HAP-1 (cell line): ENCODE results near the gene MYH10.

Experiments
- DNase-seq, 2 experiments: peaks; one replicate each; pipeline ENCODE4 v3.0.0-alpha.2; 2016 to 2020; ENCODE audit warnings: low spot score in 2 of 2
- H3K27me3 ChIP-seq: fragments of 250-450 bp; sonication (Bioruptor Pico); 2 replicates; pipeline ENCODE4 v1.5.1; 2020; ENCODE audit warnings: low read depth, mild to moderate bottlenecking, moderate library complexity
- H3K36me3 ChIP-seq: fragments of 250-450 bp; sonication (Bioruptor Pico); replicated peaks from 2 replicates; pipeline ENCODE4 v1.5.1; 2020; ENCODE audit warnings: mild to moderate bottlenecking
- H3K4me1 ChIP-seq: fragments of 250-450 bp; sonication (Bioruptor Pico); 2 replicates; pipeline ENCODE4 v1.5.1; 2020; ENCODE audit warnings: mild to moderate bottlenecking
- H3K4me3 ChIP-seq: fragments of 250-450 bp; sonication (Bioruptor Pico); 2 replicates; pipeline ENCODE4 v1.5.1; 2020; ENCODE audit warnings: mild to moderate bottlenecking, moderate library complexity
- H3K9me3 ChIP-seq: fragments of 250-450 bp; sonication (Bioruptor Pico); 2 replicates; pipeline ENCODE4 v1.5.1; 2020; ENCODE audit warnings: mild to moderate bottlenecking, moderate library complexity
- in situ Hi-C: fragments of 300-500 bp; cut with MboI; formaldehyde crosslinking; loops from 3 replicates; pipeline ENCODE4 v1.14.3; 2020; ENCODE audit warnings: low sequenced_read_pairs, inconsistent platforms, mixed read lengths

Gene MYH10

GRCh38 chr17:8502126-8502525, 128.4 kb downstream of the MYH10 start:
- no peak for DNase-seq
- Histone ChIP-seq H3K27me3 (no peaks in the 10 kb centered on the region), H3K36me3 (peaks cover 68% of the 10 kb centered on the region), H3K4me3 (no peak overlapping the region), H3K9me3 (no peaks in the 10 kb centered on the region), H3K4me1 (no peaks in the 10 kb centered on the region)
- in situ Hi-C loops = no loop called here

DNA sequence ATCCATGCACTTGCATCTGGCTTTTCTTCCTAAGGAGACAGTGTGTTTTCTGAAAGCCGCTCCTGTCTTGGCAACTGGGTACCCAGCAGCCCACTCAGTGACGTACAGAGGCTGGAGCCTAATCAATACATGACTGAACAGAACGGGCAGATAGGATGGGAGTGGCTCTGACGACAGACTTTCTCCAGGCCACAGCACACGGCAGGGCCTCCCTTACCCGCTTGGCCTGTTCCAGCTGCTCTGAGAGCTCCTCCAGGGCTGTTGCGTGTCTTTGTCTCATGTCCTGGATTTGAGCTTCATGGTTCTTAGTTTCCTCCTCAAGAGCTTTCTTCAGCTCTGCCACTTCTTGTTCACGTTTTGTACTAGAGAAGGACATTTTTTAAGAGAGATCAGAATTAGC, 129.9 kb downstream of the MYH10 start:
- no peaks in the 10 kb centered on the region for H3K4me1 ChIP-seq
- in situ Hi-C loops = no loop called here
- H3K4me3 ChIP-seq = no peak overlapping the region
- H3K9me3 ChIP-seq = no peaks in the 10 kb centered on the region
- H3K27me3 ChIP-seq = no peaks in the 10 kb centered on the region
- H3K36me3 ChIP-seq = peaks cover 72% of the 10 kb centered on the region
- DNase-seq = no peak

DNA sequence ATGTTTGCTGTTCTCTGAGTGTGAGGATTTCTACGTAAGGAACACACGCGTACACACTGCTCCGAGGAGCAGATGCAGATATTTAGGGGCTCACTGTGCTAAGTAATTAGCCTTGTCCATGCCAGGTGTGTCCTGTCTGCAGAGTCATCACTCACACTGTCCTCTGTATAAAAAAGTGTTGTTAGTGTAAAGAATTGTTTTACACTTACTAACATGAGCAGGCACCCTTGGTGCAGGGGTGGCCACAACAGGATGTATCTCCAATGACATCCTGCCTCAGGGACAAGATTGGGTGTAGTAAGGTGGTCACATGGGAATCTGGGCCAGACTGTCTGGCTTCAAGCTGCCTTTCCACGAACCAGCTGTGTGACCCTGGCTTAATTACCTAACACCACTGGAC, 130.9 kb downstream of the MYH10 start:
- H3K27me3 ChIP-seq = no peaks in the 10 kb centered on the region
- H3K9me3 ChIP-seq = no peaks in the 10 kb centered on the region
- H3K4me1 ChIP-seq = no peaks in the 10 kb centered on the region
- no peak overlapping the region for H3K4me3 ChIP-seq
- H3K36me3 ChIP-seq = peaks cover 74% of the 10 kb centered on the region
- in situ Hi-C loops = no loop called here
- no peak for DNase-seq

- in situ Hi-C loops = no loop called here
- no peak for DNase-seq
- H3K9me3 ChIP-seq = no peaks in the 10 kb centered on the region
- no peaks in the 10 kb centered on the region for H3K4me1 ChIP-seq
- H3K36me3 ChIP-seq = peaks cover 74% of the 10 kb centered on the region
- no peaks in the 10 kb centered on the region for H3K27me3 ChIP-seq
- no peak overlapping the region for H3K4me3 ChIP-seq
These were observed 131.4 kb downstream of the MYH10 start for GRCh38 chr17:8499171-8499570.

GRCh38 chr17:8496081-8496480, 134.4 kb downstream of the MYH10 start:
- no peaks in the 10 kb centered on the region for H3K4me1 ChIP-seq
- peaks cover 85% of the 10 kb centered on the region for H3K36me3 ChIP-seq
- no peak overlapping the region for H3K4me3 ChIP-seq
- no peaks in the 10 kb centered on the region for H3K27me3 ChIP-seq
- H3K9me3 ChIP-seq = no peaks in the 10 kb centered on the region
- no peak for DNase-seq
- in situ Hi-C loops = no loop called here

DNA sequence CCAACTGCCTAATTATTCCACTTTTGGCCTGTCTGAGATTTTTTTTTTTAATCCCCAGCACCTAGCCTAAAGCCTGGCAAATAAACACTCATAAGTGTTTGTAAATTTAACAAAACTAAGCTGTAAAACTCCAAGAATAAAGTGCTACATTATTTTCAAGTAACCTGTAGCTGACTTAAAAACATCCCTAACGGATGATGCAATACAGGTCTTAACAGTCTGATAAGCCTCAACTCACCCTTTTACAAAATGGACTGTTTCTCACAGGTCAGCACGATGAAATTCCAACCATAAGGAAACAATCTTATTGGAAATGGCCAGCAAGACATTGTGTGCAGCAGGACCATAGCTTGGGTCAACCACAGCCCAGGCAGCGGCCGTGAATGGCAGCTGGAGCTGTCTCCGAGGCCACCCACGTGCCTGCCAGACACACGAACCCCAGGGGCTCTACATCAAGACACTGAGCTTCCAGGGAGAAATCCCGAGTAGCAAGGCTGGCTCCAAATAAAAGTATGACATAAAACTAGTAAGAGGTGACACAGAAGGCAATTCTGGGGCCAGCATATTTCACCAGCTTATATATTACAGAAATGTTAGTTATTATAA, 135.9 kb downstream of the MYH10 start:
- H3K27me3 ChIP-seq = no peaks in the 10 kb centered on the region
- no peaks in the 10 kb centered on the region for H3K9me3 ChIP-seq
- H3K4me1 ChIP-seq = no peaks in the 10 kb centered on the region
- no peak overlapping the region for H3K4me3 ChIP-seq
- DNase-seq = no peak
- in situ Hi-C loops = no loop called here
- H3K36me3 ChIP-seq = peaks cover 88% of the 10 kb centered on the region

GRCh38 chr17:8494021-8494420, 136.5 kb downstream of the MYH10 start:
- no peaks in the 10 kb centered on the region for H3K4me1 ChIP-seq
- no peaks in the 10 kb centered on the region for H3K9me3 ChIP-seq
- DNase-seq = no peak
- no peak overlapping the region for H3K4me3 ChIP-seq
- peaks cover 88% of the 10 kb centered on the region for H3K36me3 ChIP-seq
- no peaks in the 10 kb centered on the region for H3K27me3 ChIP-seq
- in situ Hi-C loops = no loop called here

GRCh38 chr17:8492121-8492520, 138.4 kb downstream of the MYH10 start:
- no peaks in the 10 kb centered on the region for H3K4me1 ChIP-seq
- peaks cover 93% of the 10 kb centered on the region for H3K36me3 ChIP-seq
- DNase-seq = no peak
- H3K9me3 ChIP-seq = no peaks in the 10 kb centered on the region
- in situ Hi-C loops = no loop called here
- H3K27me3 ChIP-seq = no peaks in the 10 kb centered on the region
- H3K4me3 ChIP-seq = no peak overlapping the region

DNA sequence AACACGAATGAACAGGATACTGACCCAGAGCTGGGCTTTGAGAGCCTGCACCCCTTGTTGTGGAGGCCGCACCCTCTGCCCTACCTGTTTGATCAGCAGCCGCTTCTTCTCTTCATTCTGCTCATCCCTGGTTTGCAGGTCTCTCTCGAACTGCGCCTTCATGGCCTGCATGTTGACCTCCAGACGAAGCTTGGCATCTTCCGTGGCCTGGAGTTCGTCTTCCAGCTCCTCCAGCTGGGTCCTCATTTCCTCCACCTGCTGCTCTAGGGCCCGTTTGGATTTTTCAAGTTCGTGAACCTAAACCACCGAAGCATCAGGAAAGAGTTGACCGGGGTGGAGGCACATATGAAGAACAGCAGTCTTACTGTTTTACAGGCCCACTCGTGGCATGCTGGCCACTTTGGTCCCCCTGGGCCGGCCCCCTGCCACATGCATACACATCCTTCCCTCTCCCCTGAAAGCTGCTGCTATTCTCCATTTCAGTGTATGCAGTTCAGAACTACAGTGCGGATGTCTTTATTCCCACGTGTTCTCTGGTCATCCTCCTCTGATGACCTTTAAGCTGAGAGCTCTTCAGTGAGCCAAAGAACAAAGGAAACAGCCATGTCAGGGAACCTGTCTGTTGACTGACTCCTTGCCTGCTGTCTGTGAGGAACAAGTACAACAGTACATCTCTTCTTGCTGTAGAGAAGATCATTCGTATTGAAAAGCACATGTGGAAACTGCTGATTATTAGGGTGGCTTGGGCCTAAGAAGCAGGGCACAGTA, 140.1 kb downstream of the MYH10 start:
- Histone ChIP-seq H3K36me3 (peaks cover 92% of the 10 kb centered on the region), H3K4me1 (no peaks in the 10 kb centered on the region), H3K9me3 (no peaks in the 10 kb centered on the region), H3K4me3 (no peak overlapping the region), H3K27me3 (no peaks in the 10 kb centered on the region)
- in situ Hi-C loops = no loop called here
- DNase-seq = no peak

DNA sequence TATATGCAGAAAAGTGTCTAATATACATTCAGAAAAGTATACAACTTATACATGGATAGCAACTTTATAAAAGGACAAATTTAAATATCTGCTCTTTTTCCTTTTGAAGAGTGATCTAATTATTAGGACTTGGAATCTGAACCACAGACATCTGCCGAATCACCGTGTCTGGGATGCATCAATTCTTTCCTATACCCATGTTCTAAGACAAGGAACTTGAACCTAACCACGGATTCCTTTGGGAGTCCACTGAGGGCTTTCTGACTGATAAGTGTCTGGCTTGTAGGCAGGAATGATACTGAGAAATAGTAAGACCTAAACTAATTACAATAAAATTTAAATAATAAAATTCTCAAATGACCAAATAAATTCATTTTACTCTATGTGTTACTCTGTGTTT, 140.7 kb downstream of the MYH10 start:
- no peak for DNase-seq
- peaks cover 88% of the 10 kb centered on the region for H3K36me3 ChIP-seq

GRCh38 chr17:8488901-8489300, 141.6 kb downstream of the MYH10 start:
- Histone ChIP-seq H3K9me3 (no peaks in the 10 kb centered on the region), H3K27me3 (no peaks in the 10 kb centered on the region), H3K36me3 (peaks cover 88% of the 10 kb centered on the region), H3K4me1 (no peaks in the 10 kb centered on the region), H3K4me3 (no peak overlapping the region)
- DNase-seq = no peak
- in situ Hi-C loops = no loop called here

More for the DNA sequence above, 140.7 kb downstream of the MYH10 start:
- Histone ChIP-seq H3K4me3 (no peak overlapping the region), H3K27me3 (no peaks in the 10 kb centered on the region), H3K9me3 (no peaks in the 10 kb centered on the region), H3K4me1 (no peaks in the 10 kb centered on the region)
- in situ Hi-C loops = no loop called here

GRCh38 chr17:8488491-8488890, 142.0 kb downstream of the MYH10 start:
- in situ Hi-C loops = no loop called here
- no peaks in the 10 kb centered on the region for H3K4me1 ChIP-seq

DNA sequence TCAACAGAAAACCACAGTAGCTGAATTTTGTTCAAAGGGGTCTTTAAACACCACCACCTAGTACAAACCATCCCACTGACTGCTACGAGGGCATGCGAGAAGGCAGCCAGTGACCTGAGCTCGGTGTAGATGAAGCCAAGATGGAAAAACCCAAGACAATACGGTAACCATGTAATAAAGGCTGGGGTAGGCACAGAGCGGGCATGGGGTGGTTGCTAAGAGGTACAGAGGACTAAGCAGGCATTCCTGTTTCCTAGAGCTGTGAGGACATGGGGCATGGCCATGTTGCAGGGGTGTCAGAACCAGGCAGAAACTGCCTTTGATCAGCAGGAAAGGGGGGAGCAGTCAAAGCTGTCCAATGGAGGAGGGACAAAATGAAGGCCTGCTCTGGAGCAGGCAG, 142.8 kb downstream of the MYH10 start:
- in situ Hi-C loops = no loop called here
- no peaks in the 10 kb centered on the region for H3K9me3 ChIP-seq
- H3K4me3 ChIP-seq = no peak overlapping the region
- no peaks in the 10 kb centered on the region for H3K27me3 ChIP-seq
- H3K4me1 ChIP-seq = no peaks in the 10 kb centered on the region
- DNase-seq = no peak
- peaks cover 89% of the 10 kb centered on the region for H3K36me3 ChIP-seq

More at GRCh38 chr17:8488491-8488890, 142.0 kb downstream of the MYH10 start:
- Histone ChIP-seq H3K36me3 (peaks cover 89% of the 10 kb centered on the region), H3K27me3 (no peaks in the 10 kb centered on the region), H3K4me3 (no peak overlapping the region), H3K9me3 (no peaks in the 10 kb centered on the region)
- no peak for DNase-seq

- H3K4me1 ChIP-seq = no peaks in the 10 kb centered on the region
- no peaks in the 10 kb centered on the region for H3K9me3 ChIP-seq
- no peaks in the 10 kb centered on the region for H3K27me3 ChIP-seq
- in situ Hi-C loops = no loop called here
- peaks cover 90% of the 10 kb centered on the region for H3K36me3 ChIP-seq
- H3K4me3 ChIP-seq = no peak overlapping the region
- DNase-seq = no peak
These were observed 143.3 kb downstream of the MYH10 start for GRCh38 chr17:8487130-8487645.
